AG08396 (cell line): Measurements from ENCODE around the gene SPTB.
A peak's percentile ranks its signal among the peaks of the same experiment; 100 is the strongest.

Source experiments
- DNase-seq: peaks from one replicate; pipeline ENCODE4 v3.0.0; 2012; ENCODE audit warnings: low spot score, mixed read lengths

SPTB gene

DNA sequence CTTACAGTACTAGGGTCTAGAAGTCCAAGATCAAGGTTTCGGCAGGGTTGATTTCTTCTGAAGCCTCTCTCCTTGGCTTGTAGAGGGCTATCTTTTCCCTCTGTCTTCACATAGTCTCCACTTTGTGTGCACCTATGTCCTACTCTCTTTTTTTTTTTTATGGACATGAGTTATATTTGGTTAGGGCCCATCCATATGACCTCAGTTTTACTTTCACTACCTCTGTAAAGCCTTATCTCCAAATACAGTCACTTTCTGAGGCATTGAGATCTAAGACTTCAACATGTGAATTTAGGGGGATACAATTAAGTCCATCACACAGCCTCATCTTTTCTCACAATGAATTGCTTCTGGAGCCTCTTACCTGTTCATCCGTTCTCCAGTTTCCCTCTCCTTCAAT lies 5.9 kb upstream of the SPTB start:
- DNase-seq, result no peak

DNA sequence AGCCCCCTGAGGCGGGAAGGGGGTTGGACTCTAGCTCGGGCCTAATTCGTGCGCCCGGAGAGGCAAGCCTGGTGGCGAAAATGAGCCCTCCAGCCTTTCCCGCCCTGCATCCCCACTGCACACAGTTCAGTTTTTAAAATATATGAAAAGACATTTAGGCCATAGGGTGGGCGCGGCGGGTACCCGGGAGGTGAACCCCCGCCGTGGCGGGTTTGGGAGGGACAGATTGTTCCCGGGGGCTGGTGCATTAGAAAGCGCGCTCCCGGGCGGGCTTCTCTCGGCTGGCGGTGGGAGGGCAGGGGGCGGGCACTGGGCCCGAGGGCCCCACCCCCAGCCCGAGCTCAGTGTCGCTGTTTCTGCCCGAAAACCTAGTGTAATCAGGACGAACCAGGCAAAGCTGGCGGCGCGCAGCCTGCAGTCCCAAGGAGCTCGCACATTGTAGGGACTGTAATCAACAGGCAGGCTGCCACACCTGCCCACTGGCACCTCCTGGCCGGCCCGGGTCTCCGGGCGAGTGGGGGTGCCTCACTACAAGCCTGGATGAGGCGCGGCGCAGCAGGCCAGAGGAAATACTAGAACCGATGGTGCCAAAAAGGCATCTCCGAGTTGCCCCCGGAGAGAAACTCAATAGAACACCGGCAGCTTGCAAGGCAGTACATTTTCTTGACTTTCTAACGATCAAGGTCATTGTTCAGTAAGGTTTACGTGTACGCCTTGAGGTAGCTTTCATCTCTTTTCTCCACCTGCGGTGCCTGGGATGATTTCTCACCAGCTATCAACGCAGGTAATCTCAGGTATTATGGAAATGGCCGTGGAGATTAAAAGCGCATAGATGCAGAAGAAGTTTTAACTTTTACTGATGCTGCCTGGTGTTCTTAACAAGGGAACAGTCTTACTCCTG lies 764 bp upstream of the SPTB start:
- DNase-seq, result peak; percentile 27

DNA sequence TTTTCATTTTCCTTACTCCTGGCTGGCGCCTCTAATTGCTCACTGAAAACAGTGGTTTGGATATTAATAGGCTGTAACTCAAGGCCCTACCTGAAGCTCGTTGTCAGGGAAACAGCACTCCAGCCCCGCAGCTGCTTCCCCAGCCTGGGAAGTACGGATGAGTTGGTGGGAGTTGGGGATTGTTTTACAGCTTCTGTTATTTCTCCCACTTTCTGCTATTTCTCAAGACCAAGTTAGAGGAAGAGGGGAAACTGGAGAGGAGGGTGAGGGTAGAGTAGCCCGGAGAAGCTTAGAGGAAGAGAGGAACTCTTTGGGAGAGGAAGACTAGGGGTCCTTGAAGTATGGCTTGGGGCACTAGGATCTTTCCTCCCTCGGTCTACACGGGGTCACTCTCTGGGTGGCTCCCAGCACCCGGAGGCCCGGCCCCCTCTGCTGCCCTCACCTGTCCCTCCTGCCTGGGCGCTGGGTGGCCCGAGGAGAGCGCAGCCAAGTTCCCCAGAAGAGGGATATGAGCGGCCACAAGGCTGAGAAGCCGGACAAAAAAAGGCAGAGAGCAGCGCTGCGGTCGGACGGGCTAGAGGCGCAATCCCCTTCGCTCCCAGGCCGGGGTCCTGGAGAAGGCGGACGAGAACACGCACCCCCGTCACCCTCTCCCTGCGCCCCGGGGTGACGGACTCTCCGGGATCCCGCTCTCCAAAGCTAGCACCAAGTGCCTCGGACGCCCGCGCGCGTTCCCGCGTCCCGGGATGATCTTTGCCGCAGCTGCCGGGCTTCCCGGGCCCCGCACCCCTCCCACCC lies 671 bp downstream of the SPTB start:
- no peak for DNase-seq

DNA sequence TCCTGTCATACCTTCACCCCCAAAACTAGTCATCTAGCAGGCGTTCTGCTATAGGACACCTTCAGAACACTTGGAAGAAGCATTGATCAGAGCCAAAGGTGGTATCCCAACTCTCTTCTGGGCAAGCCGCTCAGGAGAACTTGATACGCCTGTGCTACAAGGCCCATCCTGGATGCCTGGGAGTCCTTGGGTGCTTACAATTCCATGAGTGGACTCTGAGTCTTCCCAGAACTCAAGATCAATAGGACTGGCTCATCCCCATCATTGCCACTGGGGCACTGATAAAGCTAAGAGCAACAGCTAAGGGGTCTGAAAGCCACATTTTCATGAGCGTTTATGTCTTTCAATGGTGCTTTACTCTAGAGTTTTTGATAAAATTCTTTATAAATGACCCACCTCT lies 1.9 kb downstream of the SPTB start:
- no peak for DNase-seq

DNA sequence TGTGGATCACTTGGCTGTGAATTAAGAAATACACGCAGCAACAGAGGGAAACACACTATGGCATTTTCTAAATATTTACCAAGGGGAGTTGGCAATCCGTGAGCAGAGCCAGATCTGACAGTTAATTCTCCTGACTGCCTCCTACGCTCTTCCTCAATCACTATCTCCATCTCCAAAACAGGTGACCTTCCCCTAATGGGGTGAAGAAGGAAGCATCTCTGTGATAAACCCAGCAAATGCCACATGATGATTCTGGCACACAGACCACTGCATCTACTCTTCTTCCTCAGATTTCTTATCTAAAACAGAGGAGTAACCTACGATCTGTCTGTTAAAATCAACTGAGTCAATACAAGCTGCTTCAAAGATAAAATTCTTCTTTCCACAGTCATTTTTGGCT lies 4.4 kb downstream of the SPTB start:
- no peak for DNase-seq

DNA sequence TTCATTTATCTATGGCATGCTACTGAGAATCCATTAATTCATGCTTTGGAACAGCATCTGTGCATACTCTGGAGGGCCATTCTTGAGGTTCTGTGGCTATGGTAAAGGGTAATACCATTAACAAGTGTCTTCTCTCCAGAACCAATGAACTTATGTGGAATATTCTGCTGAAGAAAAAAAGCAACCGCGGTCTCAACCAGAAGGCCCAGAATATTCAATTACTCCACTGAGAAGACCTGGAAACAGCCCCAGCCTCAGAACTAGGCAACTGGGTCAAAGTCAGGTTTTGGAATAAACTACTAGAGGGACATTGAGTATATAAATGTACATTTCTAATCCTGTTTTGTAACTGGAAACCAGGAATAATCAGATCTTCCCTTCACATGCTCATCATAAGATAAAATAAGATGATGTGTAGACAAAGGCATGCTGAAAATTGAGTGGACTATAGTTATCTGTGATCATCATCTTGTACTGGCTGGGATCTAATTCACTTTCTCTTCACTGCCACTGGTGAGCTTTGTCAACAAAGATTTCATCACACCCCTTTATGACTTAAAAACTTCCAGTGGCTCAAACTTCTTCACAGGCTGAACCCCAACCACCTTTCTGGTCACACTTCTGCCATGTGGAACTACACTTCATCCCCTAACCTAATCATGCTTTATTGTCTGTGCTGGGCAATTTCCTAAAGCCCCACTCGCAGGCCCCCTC lies 6.0 kb downstream of the SPTB start:
- DNase-seq, result no peak

DNA sequence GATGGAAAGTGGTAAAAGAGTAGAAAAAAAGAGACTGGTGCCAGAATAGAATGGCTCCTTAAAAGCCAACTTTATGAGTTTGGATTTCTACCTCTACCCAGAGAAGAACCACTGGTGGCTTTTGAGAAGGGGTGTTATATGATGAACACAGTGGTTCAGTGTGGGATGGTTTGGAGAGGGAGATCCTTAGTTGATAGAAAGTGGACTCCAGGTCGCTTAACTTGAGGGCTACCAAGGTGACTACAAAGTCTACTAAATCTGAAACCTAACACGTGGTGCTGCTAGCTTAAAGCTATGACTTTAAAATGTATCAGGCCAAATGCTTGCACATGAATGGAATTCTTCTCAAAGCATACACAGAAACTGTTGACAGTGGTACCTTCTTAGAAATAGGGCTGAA lies 8.4 kb downstream of the SPTB start:
- no peak for DNase-seq

DNA sequence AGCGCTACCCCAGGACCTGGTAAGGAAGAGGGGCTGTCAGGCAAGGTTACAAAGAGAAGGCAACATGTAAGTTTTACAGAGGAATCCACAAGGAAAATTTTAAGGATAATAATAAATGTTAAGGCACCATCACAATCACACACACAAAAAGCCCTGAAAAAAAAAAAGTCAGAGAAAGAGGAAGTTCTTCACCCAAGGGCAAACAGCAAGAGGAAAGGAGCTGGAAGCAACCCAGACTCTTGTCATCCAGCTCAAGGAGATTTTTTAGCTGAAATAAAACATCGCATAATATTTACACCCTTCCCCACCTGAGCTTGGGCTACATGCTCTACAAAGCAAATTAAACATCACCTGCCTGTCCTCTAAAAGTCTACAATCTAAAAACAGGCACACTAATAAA lies 9.5 kb downstream of the SPTB start:
- no peak for DNase-seq

DNA sequence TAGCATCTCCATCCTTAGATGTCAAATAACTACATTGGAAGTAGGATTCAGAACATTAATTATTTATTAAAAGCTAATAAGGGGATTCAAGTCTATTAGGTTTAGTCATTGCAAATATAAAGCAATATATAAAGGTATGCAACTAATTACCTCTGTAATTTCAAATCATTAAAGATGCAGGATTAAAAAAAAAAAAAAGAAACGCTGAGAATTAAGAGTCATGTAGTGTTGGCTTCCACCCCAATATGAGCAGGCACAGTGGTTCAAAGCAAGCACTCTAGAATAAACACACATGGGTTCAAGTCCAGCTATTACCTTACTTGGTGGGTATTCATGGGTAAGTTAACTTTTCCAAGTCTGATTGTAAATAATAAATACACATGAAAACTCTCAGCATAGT lies 10.9 kb downstream of the SPTB start:
- DNase-seq, result no peak

DNA sequence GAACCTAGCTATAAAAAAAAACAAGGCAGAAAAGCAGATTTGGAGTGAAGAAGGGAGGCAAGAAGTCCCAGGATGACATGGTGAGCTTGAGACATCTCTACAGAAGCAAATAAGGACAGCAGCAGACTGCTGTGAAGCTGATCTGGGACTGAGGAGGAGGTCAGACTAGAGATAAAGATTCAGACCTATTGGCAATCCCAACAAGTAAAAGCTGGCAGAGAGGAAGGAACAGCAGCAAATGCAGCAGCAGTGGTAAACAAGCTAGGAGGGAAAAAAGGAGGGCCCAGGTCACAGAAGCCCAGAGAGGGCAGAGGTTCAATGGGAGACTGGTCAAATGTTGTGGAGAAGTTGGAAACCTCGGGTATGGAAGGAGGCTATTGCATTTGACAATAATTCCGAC lies 11.3 kb downstream of the SPTB start:
- no peak for DNase-seq

DNA sequence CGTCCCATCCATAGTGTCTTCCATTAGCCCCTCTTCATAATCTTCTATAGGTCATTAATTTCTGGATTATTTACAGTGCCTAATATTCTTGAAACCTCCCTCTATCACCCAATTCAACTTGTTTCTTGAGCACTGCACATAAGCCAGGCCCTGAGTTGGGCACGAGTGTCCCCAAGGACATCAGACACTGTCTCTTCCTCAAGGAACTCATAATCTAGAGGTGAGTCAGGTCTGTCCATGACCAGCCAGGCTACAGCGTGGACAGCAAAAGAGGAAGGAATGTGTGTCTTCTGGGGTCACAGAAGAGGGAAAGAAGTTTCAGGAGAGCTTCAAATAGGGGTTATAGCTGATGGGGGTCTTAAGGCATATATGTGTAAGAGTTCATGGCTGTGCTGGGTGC lies 12.5 kb downstream of the SPTB start:
- DNase-seq, result no peak

DNA sequence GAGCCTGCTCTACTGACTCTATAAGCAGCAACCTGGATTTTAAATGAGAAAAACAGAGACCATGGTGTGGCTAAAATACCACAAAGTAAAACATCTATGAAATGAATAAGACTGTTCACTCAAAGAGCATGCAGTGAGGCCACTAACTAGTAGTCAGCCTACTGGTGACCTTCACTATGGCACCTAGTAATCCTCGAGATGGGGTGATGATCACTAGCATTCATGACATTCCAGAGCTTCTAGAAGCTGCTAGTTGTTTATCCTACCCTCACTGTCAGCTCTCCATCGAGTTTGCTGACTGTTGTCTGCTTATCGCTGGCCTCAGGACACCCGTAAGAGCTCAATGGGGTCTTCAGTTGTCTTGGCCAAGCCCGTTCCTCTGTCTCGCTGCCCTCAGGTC lies 13.7 kb downstream of the SPTB start:
- no peak for DNase-seq

DNA sequence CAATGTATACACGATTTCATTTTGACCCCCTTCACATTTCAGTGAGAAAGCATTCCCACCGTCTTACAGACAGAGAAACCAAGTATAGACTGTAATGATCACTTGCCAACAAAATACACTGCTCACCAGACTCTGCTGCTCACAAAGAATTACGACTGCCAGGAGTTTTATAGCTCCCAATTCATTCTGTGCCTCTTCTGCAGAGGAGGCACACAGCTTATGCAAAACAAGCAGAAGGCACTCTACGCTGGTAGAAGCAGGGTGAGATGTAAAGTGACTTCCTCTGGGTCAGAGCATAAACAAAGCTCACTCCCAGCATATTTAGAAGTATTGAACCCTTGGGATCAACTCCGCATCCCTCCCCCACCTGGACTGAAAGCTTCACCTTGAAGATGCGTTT lies 14.6 kb downstream of the SPTB start:
- DNase-seq, result no peak

DNA sequence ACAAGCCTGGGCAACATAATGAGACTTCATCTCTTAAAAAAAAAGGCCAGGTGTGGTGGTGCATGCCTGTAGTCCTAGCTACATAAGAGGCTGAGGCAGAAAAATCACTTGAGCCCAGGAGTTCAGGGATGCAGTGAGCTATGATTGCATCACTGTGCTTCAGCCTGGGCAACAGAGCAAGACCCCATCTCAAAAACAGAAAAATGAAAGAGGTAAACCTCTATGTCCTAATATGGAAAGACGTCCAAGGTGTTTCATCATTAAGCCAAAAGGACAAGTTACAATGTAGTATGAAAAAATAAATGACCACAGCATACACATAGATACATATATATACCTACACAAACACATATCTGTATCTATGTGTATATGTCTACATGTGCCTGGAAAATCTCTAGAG lies 15.4 kb downstream of the SPTB start:
- no peak for DNase-seq

DNA sequence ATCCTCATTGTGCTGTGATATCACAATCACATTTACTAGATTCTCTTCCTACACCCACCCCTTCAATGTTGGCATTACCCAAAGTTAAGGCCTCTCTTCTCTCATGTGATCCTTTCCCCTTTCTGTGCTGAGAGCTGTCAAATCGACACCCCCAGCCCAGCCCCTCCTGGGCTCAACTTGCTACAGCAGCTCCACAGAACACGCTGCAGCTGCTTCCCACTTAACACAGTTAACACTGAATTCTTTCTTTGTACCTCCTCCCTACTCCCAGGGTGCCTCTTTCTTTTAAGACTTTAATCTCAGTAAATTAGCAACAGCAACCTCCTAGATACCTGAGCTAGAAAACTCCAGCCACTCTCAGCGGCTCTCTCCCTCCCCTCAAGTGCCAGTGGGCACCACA lies 17.8 kb downstream of the SPTB start:
- no peak for DNase-seq

DNA sequence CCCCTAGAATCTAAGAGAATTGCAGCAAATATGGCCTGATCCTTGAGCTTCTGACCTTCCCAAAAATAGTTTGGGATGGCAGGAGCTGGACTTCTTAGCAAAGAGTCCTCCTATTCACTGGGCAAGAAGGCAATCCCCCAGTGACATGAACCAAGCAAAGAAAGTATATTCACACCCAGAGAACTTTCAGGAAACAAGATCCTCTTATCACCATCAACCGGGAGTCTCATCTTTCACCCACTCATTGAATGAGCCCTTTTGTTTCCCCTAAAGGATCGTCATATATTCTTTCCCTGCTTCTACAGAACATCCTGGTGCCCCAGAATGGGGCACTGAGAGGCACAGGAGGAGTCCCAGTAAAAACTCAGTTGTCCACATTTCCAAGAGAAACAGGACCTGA lies 19.7 kb downstream of the SPTB start:
- DNase-seq, result no peak

DNA sequence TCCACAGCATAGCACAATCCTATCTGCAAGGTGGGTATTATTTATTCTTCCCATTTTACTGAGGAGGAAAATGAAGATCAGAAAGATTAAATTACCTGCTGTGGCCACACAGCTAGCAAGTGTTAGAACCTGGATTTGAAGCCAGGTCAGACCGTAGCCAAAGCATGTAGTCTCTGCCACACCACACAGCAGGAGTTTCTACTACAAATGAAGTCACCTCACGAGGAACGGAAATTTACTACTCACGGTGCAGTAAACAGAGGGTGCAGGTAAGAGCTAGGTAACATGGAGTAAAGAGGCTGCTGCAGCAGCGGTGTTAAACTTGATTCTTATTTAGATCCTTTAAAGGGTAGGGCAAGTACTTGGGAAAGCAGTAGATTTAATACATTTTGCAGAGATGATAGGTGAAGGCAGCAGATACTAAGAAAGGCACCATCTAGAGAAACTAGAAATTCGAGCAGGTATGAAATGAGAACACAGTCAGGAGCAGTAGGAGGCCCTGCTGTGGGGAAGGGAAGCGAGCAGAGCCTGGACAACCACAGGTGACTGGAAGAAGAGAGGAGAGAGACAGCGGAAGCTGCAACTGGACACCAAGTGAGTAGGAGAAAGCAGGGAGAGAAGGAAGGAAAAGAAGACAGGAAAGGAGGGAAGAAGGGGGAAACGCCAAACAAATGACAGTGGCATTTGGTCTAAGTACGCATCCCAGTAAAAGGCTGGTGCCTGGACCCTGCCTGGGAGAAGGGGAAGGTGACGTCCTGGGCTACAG lies 21.5 kb downstream of the SPTB start:
- no peak for DNase-seq

DNA sequence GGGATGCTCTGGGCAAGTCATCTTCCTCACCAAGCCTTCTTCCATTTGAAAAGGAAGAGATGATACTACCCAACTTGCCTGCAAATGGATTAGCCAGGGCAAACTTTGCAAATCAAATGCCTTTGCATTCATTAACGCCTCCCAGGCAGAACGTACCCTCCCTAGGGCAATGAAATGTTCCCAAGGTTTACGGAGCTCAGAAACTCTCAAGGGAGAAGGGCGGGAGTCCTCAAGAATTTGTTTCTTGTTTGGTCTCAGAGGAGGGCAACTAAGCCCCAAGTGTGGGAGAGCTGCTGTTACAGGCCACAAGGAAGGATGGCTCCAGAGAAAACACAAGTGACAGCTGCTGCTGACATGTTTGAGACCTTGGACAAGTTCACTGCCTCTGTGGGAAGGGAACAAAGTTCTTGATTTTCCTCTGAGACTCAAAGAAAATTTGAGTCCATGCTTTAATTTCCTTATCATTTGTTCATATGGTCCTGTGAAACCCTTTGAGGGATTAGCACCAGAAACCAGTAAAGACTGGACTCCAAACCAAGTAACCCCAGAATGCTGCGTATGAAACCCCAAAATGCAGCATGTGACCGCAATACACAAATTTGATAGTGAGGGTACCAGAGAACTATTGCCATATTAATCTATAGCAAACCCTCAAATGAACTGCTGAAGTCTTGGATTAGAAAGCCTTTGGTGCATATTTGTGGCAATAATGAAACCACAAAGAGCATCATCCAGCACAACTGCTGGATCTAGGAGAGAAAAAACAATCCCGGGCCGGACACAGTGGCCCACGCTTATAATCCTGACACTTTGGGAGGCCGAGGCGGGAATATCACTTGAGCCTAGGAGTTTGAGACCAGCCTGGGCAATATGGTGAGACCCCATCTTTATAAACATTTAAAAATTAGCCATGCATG lies 22.9 kb downstream of the SPTB start:
- no peak for DNase-seq

DNA sequence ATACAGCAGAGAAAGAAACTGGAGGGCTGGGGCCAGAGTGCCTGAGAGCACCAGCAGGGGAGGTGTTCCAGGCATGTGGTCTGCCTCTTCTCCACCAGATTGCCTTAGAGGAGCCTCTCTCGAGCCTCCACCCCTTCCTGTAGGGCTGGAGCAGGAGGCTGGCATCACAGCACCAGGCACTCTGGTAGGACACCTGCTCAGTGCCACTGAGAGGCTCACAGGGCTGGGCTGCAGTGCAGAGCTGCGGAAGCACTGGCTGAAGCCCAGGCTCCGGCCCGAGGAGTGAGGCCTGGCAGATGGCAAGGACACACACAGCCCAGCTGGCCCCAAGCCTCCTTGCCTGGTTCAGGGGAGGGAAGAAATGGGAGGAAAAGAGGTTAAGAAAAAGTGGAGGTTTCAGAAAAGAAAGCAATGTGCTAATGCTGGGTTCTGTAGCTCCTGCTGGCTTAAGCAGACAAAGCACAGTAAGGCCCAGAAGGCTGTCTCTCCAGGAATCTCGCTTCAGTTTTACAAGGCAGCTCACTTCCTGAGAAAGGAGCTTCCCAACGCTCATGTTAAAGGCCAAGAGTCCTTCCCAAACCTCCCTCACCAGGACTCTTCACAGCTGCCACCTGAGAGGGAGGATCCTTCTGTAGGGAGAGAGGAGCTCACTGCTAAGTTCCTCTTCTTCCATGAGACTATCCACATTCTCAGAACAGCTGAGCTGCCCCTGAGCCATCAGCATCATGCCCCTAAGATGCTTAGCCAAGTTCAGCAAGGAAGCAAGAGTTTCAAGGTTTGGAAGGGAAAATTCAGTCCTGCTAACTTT lies 23.8 kb downstream of the SPTB start:
- no peak for DNase-seq
